NCI-H510A treated with DMSO at 0.1 percent for 48 hours (cell line): ENCODE measurements around the gene LILRB2.
A peak's percentile ranks its signal among the peaks of the same experiment; 100 is the strongest.
"Not testable (repeated sequence)": the region's sequence is repeated elsewhere in the genome, so short reads cannot be mapped to it uniquely, and the experiment has no call there.

Source experiments
- DNase-seq: peaks from one replicate; lab custom pipeline; 2025; lab: John Stamatoyannopoulos, UW

LILRB2 gene

GRCh38 chr19:54240372-54241336 is 40.3 kb downstream of the LILRB2 start:
- not testable (repeated sequence) for DNase-seq

GRCh38 chr19:54239491-54240371 is 41.2 kb downstream of the LILRB2 start:
- DNase-seq = not testable (repeated sequence)

DNA sequence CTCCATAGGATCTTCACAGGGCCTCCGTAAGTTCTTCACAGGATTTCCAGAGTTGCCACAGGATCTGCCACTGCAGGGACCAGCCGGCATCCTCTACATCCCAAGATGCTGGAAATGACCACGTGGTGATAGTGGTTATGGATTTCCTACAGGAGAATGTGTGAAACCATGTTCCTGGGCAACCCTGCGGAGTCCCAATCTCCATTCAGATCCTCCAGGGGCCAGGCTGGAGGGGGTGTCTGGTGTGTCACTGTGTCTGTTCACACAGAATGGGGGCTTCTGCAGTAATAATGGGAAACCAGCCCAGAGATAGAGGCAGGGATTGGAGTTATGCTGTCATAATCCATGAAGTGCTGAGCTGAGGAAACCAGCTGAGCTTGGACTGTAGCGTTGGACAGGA is 47.0 kb downstream of the LILRB2 start:
- no peak for DNase-seq

GRCh38 chr19:54231077-54231931 is 49.6 kb downstream of the LILRB2 start:
- peak; percentile 76 for DNase-seq

- DNase-seq = no peak
Measured at GRCh38 chr19:54230031-54230430, 50.9 kb downstream of the LILRB2 start.

GRCh38 chr19:54229146-54229545 is 51.8 kb downstream of the LILRB2 start:
- no peak for DNase-seq

- DNase-seq = not testable (repeated sequence)
Measured at GRCh38 chr19:54224619-54225018, 56.3 kb downstream of the LILRB2 start.

GRCh38 chr19:54223937-54224281 is 57.0 kb downstream of the LILRB2 start:
- not testable (repeated sequence) for DNase-seq
